ENCODE results near the gene PSG3. TPM values are rescaled to one million over a fixed set of nuclear protein-coding genes. Genes with fewer than 3 reads are reported as not detected.
A peak's percentile ranks its signal among the peaks of the same experiment; 100 is the strongest.
"Not testable (repeated sequence)": the region's sequence is repeated elsewhere in the genome, so short reads cannot be mapped to it uniquely, and the experiment has no call there.

PSG3 gene
- total RNA-seq (ENCODE audit: insufficient read depth, low replicate concordance): 0.96 TPM

- not testable (repeated sequence) for DNase-seq (ENCODE audit: low spot score)
Observed at GRCh38 chr19:42740381-42740780, at the start of gene PSG3. Gene PSG3 (minus strand): TSS chr19:42740481. CDS start chr19:42740384, 97 bp downstream.

- DNase-seq (ENCODE audit: low spot score): not testable (repeated sequence)
Observed at GRCh38 chr19:42788766-42789165, 48.5 kb upstream of the PSG3 start.

- not testable (repeated sequence) for DNase-seq (ENCODE audit: low spot score)
Observed at GRCh38 chr19:42787766-42788165, 47.5 kb upstream of the PSG3 start.

GRCh38 chr19:42776750-42777612 is 36.7 kb upstream of the PSG3 start:
- peak; percentile 10 for DNase-seq (ENCODE audit: low spot score)

GRCh38 chr19:42774510-42775158 is 34.4 kb upstream of the PSG3 start:
- DNase-seq (ENCODE audit: low spot score): not testable (repeated sequence)

GRCh38 chr19:42767319-42767718 is 27.0 kb upstream of the PSG3 start:
- DNase-seq (ENCODE audit: low spot score): not testable (repeated sequence)

- DNase-seq (ENCODE audit: low spot score): not testable (repeated sequence)
Observed at GRCh38 chr19:42766871-42767270, 26.6 kb upstream of the PSG3 start.

- no peak for DNase-seq (ENCODE audit: low spot score)
Observed at GRCh38 chr19:42764836-42765235, 24.6 kb upstream of the PSG3 start.

- no peak for DNase-seq (ENCODE audit: low spot score)
Observed at GRCh38 chr19:42762789-42763188, 22.5 kb upstream of the PSG3 start.

- not testable (repeated sequence) for DNase-seq (ENCODE audit: low spot score)
Observed at GRCh38 chr19:42761924-42762295, 21.6 kb upstream of the PSG3 start.

- DNase-seq (ENCODE audit: low spot score): not testable (repeated sequence)
Observed at GRCh38 chr19:42760954-42761923, 21.0 kb upstream of the PSG3 start.

GRCh38 chr19:42758667-42759066 is 18.4 kb upstream of the PSG3 start:
- DNase-seq (ENCODE audit: low spot score): not testable (repeated sequence)

- DNase-seq (ENCODE audit: low spot score): not testable (repeated sequence)
Observed at GRCh38 chr19:42752246-42752645, 12.0 kb upstream of the PSG3 start.

GRCh38 chr19:42741726-42742607 is 1.7 kb upstream of the PSG3 start:
- DNase-seq (ENCODE audit: low spot score): not testable (repeated sequence)

GRCh38 chr19:42737581-42738011 is 2.7 kb downstream of the PSG3 start:
- DNase-seq (ENCODE audit: low spot score): not testable (repeated sequence)

- DNase-seq (ENCODE audit: low spot score): not testable (repeated sequence)
Observed at GRCh38 chr19:42728341-42728740, 11.9 kb downstream of the PSG3 start.

GRCh38 chr19:42714000-42714399 is 26.3 kb downstream of the PSG3 start:
- DNase-seq (ENCODE audit: low spot score): not testable (repeated sequence)

GRCh38 chr19:42712753-42713152 is 27.5 kb downstream of the PSG3 start:
- not testable (repeated sequence) for DNase-seq (ENCODE audit: low spot score)

GRCh38 chr19:42710986-42711385 is 29.3 kb downstream of the PSG3 start:
- not testable (repeated sequence) for DNase-seq (ENCODE audit: low spot score)

- no peak for DNase-seq (ENCODE audit: low spot score)
Observed at GRCh38 chr19:42697884-42698283, 42.4 kb downstream of the PSG3 start.

Measured in umbilical cord (tissue), 2 donors.